PC-3 (cell line): ENCODE results near the gene GPR63. TPM values are rescaled to one million over a fixed set of nuclear protein-coding genes. Genes with fewer than 3 reads are reported as not detected.

Source experiments
- ATAC-seq: fragments of 200-7000 bp; cut with Tn5 transposase; 2 replicates; pipeline ENCODE4 v1.9.1; 2020; ENCODE audit warnings: mild to moderate bottlenecking, moderate library complexity
- BruUV-seq: library from RNA; stranded (reverse); fragments of 400-500 nt; replicated peaks from 2 replicates; lab custom pipeline; 2021; lab: Mats Ljungman, UMichigan
- CTCF ChIA-PET: fragments of 300-600 bp; sonication (Branson Sonifier 250); formaldehyde crosslinking; loops from one replicate; lab custom pipeline; 2022; ENCODE audit warnings: antibody characterized with exemption; lab: Charles Lee
- POLR2A ChIA-PET: fragments of 300-600 bp; sonication (Branson Sonifier 250); formaldehyde crosslinking; loops from one replicate; lab custom pipeline; 2022; ENCODE audit warnings: antibody characterized with exemption; ENCODE audit not compliant: unreplicated experiment; lab: Charles Lee
- DNase-seq: peaks from one replicate; pipeline ENCODE4 v3.0.0-alpha.2; 2015
- H2AFZ ChIP-seq: fragments of 300-600 bp; sonication (generic); 2 replicates; pipeline ENCODE4 v1.6.0; 2016; ENCODE audit warnings: antibody characterized with exemption, low read length
- H3F3A ChIP-seq: fragments of 300-600 bp; sonication (generic); one replicate; pipeline ENCODE4 v1.6.0; 2017; ENCODE audit warnings: antibody characterized with exemption, low read length, control low read depth, mild to moderate bottlenecking; ENCODE audit not compliant: unreplicated experiment
- H3K27ac ChIP-seq: fragments of 300-600 bp; sonication (generic); 2 replicates; pipeline ENCODE4 v1.5.1; 2016; ENCODE audit warnings: mild to moderate bottlenecking, low read length
- H3K27me3 ChIP-seq: fragments of 300-600 bp; sonication (generic); 2 replicates; pipeline ENCODE4 v1.6.1; 2016; ENCODE audit warnings: low read length, mixed read lengths
- H3K36me3 ChIP-seq: fragments of 300-600 bp; sonication (generic); 2 replicates; pipeline ENCODE4 v1.6.1; 2016; ENCODE audit warnings: low read depth, mixed run types, low read length, mixed read lengths
- H3K4me1 ChIP-seq: fragments of 300-600 bp; sonication (generic); 2 replicates; pipeline ENCODE4 v1.5.1; 2016; ENCODE audit warnings: low read length; ENCODE audit not compliant: insufficient read depth
- H3K4me2 ChIP-seq: fragments of 300-600 bp; sonication (generic); 2 replicates; pipeline ENCODE4 v1.6.0; 2016; ENCODE audit warnings: low read length
- H3K4me3 ChIP-seq: fragments of 300-600 bp; sonication (generic); 2 replicates; pipeline ENCODE4 v1.5.1; 2016; ENCODE audit warnings: mild to moderate bottlenecking, low read length, mixed read lengths
- H3K79me2 ChIP-seq: fragments of 300-600 bp; sonication (generic); 2 replicates; pipeline ENCODE4 v1.6.1; 2017; ENCODE audit warnings: low read length, mixed read lengths
- H3K9ac ChIP-seq: fragments of 300-600 bp; sonication (generic); 2 replicates; pipeline ENCODE4 v1.6.0; 2016; ENCODE audit warnings: mild to moderate bottlenecking, low read length
- H3K9me2 ChIP-seq: fragments of 300-600 bp; sonication (generic); replicated peaks from 2 replicates; pipeline ENCODE4 v1.6.1; 2016; ENCODE audit warnings: mixed run types, low read length, mixed read lengths
- H3K9me3 ChIP-seq: fragments of 300-600 bp; sonication (generic); 2 replicates; pipeline ENCODE4 v1.6.1; 2016; ENCODE audit warnings: low read length, mixed read lengths
- H4K20me1 ChIP-seq: fragments of 300-600 bp; sonication (generic); 2 replicates; pipeline ENCODE4 v1.6.1; 2016; ENCODE audit warnings: low read length, mixed read lengths
- EZH2 ChIP-seq: fragments of 300-600 bp; sonication (generic); IDR thresholded peaks from one replicate; pipeline ENCODE4 v1.6.1; 2017; ENCODE audit warnings: antibody characterized with exemption, mild to moderate bottlenecking, low read length; ENCODE audit not compliant: unreplicated experiment
- EZH2phosphoT487 ChIP-seq: fragments of 300-600 bp; sonication (generic); IDR thresholded peaks from 2 replicates; pipeline ENCODE4 v1.6.1; 2018; ENCODE audit warnings: mild to moderate bottlenecking, antibody characterized with exemption, low read length, borderline replicate concordance
- intact Hi-C: fragments of 100-400 bp; cut with micrococcal nuclease; formaldehyde crosslinking; loops from 2 replicates; pipeline ENCODE4 v1.9.0; 2023
- total RNA-seq: library from RNA; depleted of rRNA; stranded (reverse); fragments of >200 nt; gene quantifications from 2 replicates; pipeline ENCODE4 v1.2.3, GENCODE V29; 2014
- TF ChIP-seq, protein P1 (sequence below): fragments of 300-600 bp; sonication (generic); conservative IDR thresholded peaks from 2 replicates; pipeline ENCODE4 v1.5.1; 2017; ENCODE audit warnings: antibody characterized with exemption, low read depth, mild to moderate bottlenecking, low read length

Gene GPR63
- total RNA-seq, 1 experiment from 2014 or later = 0.07 TPM

DNA sequence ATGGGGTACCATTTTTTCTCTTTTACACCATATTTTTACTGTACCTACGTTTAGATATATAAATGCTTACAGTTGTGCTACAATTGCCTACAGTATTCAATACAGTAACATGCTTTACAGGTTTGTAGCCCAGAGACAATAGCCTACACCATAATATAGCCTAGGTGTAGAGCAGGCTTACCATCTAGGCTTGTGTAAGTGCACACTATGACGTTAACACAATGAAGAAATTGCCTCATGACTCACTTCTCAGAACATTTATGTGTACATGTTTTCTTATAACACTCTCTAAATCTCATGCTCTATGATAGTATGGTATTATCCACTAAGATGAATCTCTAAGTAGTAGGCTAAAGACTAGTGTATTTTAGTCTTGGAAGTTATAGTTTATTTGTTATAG is 13.5 kb downstream of the GPR63 start:
- H3K4me1 ChIP-seq = no peaks in the 10 kb centered on the region
- H4K20me1 ChIP-seq = no peaks in the 10 kb centered on the region
- intact Hi-C loops = no loop called here
- H3K9me3 ChIP-seq = no peaks in the 10 kb centered on the region
- H3K36me3 ChIP-seq = no peaks in the 10 kb centered on the region
- no peaks in the 10 kb centered on the region for H3K79me2 ChIP-seq
- H3K4me3 ChIP-seq = no peak overlapping the region
- no peaks in the 10 kb centered on the region for H3K27me3 ChIP-seq
- ATAC-seq = no peak
- BruUV-seq = no TSS peak
- no peak for DNase-seq
- no peak for TF ChIP-seq EZH2phosphoT487
- no peak for TF ChIP-seq EZH2
- TF ChIP-seq, protein P1, sequence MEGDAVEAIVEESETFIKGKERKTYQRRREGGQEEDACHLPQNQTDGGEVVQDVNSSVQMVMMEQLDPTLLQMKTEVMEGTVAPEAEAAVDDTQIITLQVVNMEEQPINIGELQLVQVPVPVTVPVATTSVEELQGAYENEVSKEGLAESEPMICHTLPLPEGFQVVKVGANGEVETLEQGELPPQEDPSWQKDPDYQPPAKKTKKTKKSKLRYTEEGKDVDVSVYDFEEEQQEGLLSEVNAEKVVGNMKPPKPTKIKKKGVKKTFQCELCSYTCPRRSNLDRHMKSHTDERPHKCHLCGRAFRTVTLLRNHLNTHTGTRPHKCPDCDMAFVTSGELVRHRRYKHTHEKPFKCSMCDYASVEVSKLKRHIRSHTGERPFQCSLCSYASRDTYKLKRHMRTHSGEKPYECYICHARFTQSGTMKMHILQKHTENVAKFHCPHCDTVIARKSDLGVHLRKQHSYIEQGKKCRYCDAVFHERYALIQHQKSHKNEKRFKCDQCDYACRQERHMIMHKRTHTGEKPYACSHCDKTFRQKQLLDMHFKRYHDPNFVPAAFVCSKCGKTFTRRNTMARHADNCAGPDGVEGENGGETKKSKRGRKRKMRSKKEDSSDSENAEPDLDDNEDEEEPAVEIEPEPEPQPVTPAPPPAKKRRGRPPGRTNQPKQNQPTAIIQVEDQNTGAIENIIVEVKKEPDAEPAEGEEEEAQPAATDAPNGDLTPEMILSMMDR = no peak
- H3F3A ChIP-seq = no peaks in the 10 kb centered on the region
- H3K4me2 ChIP-seq = no peak overlapping the region
- ChIA-PET CTCF (no interaction called here), POLR2A (no interaction called here)
- H3K27ac ChIP-seq = no peak overlapping the region
- H3K9ac ChIP-seq = no peak overlapping the region
- no peaks in the 10 kb centered on the region for H3K9me2 ChIP-seq
- no peak overlapping the region for H2AFZ ChIP-seq

DNA sequence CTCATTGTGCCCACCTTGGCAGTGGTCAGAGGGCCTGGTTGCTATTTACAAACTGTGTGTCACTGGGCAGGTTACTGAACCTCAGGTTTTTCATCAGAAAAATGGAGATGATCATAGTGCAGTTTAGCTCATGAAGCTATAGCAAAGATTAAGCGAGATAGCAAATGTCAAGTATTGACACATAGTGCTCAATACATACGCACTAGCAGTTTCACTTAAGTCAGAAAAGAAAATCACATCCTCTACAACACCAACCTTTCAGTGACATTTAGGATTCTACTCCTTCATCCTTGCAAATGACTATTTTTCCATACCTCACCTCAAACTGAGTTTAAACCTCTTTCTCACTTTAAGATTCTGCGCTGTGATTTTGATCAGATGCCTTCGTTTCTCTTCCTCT is 16.2 kb downstream of the GPR63 start:
- TF ChIP-seq EZH2phosphoT487 = no peak
- TF ChIP-seq EZH2 = no peak
- TF ChIP-seq, protein P1 = no peak
- CTCF ChIA-PET = no interaction called here
- no peak for ATAC-seq

DNA sequence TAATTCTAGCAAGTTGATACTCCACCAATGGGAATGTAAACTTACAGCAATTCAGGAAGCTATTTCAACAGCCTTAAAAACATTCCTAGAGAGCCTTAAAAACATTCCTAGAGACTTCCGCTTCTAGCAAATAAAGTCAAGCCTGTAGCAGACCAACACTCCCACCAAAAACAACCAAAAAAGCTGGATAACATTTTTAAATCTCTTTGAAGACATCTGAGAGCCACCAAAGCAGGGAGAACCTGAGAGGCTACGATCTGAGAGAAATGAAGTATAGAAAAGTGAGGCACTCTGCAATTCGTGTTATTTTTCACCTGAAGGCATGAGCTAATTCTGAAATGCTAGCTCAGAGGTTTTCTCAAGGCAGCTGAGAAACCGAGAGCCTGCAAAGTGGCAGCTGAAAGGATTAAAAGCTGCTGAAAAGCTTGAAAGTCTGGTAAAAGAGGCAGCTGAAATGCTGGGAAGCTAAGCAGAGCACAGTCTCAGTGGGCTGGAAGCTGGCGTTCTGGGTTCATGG is 20.9 kb downstream of the GPR63 start:
- intact Hi-C loops = no loop called here
- no TSS peak for BruUV-seq
- H3K4me3 ChIP-seq = no peak overlapping the region
- no peak overlapping the region for H3K27ac ChIP-seq
- CTCF ChIA-PET = no interaction called here
- DNase-seq (no peak), ATAC-seq (no peak)
- no peak overlapping the region for H3K9ac ChIP-seq
- H4K20me1 ChIP-seq = no peaks in the 10 kb centered on the region
- H2AFZ ChIP-seq = no peak overlapping the region
- H3K4me1 ChIP-seq = no peaks in the 10 kb centered on the region
- no peaks in the 10 kb centered on the region for H3F3A ChIP-seq
- H3K27me3 ChIP-seq = no peaks in the 10 kb centered on the region
- POLR2A ChIA-PET = no interaction called here
- no peak overlapping the region for H3K4me2 ChIP-seq
- TF ChIP-seq, protein P1 = no peak
- no peak for TF ChIP-seq EZH2phosphoT487
- no peak for TF ChIP-seq EZH2
- H3K79me2 ChIP-seq = no peaks in the 10 kb centered on the region
- H3K9me3 ChIP-seq = no peaks in the 10 kb centered on the region
- no peaks in the 10 kb centered on the region for H3K9me2 ChIP-seq
- H3K36me3 ChIP-seq = no peaks in the 10 kb centered on the region

More for the DNA sequence above, 16.2 kb downstream of the GPR63 start:
- Histone ChIP-seq H3F3A (no peaks in the 10 kb centered on the region), H4K20me1 (no peaks in the 10 kb centered on the region), H3K4me1 (no peaks in the 10 kb centered on the region), H3K36me3 (no peaks in the 10 kb centered on the region), H3K9me2 (no peaks in the 10 kb centered on the region), H3K4me2 (no peak overlapping the region), H2AFZ (no peak overlapping the region), H3K9ac (no peak overlapping the region), H3K9me3 (no peaks in the 10 kb centered on the region), H3K79me2 (no peaks in the 10 kb centered on the region), H3K27me3 (no peaks in the 10 kb centered on the region), H3K4me3 (no peak overlapping the region), H3K27ac (no peak overlapping the region)
- DNase-seq = no peak
- no TSS peak for BruUV-seq
- POLR2A ChIA-PET = no interaction called here
- intact Hi-C loops = no loop called here
